Thyroid gland (tissue), 4 donors: Measurements from ENCODE around the gene IQCF6. TPM values are rescaled to one million over a fixed set of nuclear protein-coding genes. Genes with fewer than 3 reads are reported as not detected.

Experiments
- total RNA-seq, 4 donors: library from RNA; depleted of rRNA; stranded (reverse); fragments of >200 nt; gene quantifications; one replicate each; pipeline ENCODE4 v1.2.3, GENCODE V29; 2016

The IQCF6 gene
- total RNA-seq, 4 donors from 2014 or later, result not detected

Other genes with a start within 250 kb of the IQCF6 start
- 10 to 100 TPM; 17.8 to 41.6 (median 22.6) TPM for gene RAD54L2, start 240.5 kb downstream of the IQCF6 start, total RNA-seq
- 100 to 1,000 TPM in 3 of 4 donors, 10 to 100 TPM in 1; 74.3 to 135 (median 122) TPM for gene TEX264, start 108.0 kb downstream of the IQCF6 start, total RNA-seq
- gene GRM2, start 72.2 kb downstream of the IQCF6 start, total RNA-seq, result under 1 TPM in 3 of 4 donors, not detected in 1; 0.20 to 0.81 (median 0.45) TPM
- not detected for gene IQCF2, start 82.4 kb upstream of the IQCF6 start, total RNA-seq
- gene IQCF5, start 96.4 kb upstream of the IQCF6 start, total RNA-seq, result not detected
- gene IQCF1, start 124.1 kb upstream of the IQCF6 start, total RNA-seq, result not detected
- 10 to 100 TPM in 3 of 4 donors, 1 to 10 TPM in 1; 7.3 to 14.4 (median 11.9) TPM for gene RRP9, start 162.7 kb upstream of the IQCF6 start, total RNA-seq
- gene PARP3, start 163.1 kb upstream of the IQCF6 start, total RNA-seq, result 10 to 100 TPM; 32.1 to 50.8 (median 47.1) TPM
- gene GPR62, start 176.1 kb upstream of the IQCF6 start, total RNA-seq, result 1 to 10 TPM in 1 of 4 donors, under 1 TPM in 2, not detected in 1; 0.13 to 1.8 (median 0.56) TPM
- 10 to 100 TPM; 22.2 to 66.2 (median 41.1) TPM for gene PCBP4, start 188.2 kb upstream of the IQCF6 start, total RNA-seq
- gene ABHD14B, start 194.8 kb upstream of the IQCF6 start, total RNA-seq, result 10 to 100 TPM; 64.5 to 94.9 (median 87.8) TPM
- 10 to 100 TPM; 20.0 to 91.9 (median 49.3) TPM for gene ABHD14A, start 195.8 kb upstream of the IQCF6 start, total RNA-seq
- gene ACY1, start 204.3 kb upstream of the IQCF6 start, total RNA-seq, result 10 to 100 TPM; 34.9 to 98.8 (median 77.6) TPM
- gene RPL29, start 216.7 kb upstream of the IQCF6 start, total RNA-seq, result 1,000 to 10,000 TPM in 3 of 4 donors, 100 to 1,000 TPM in 1; 826 to 1,348 (median 1,271) TPM